ENCODE measurements around the gene OCA2.

- TF ChIP-seq CTCF (conservative IDR thresholded peaks at IDR 0.05; ENCODE audit: low read depth, low read length) (no peak), EZH2 (IDR thresholded peaks at IDR 0.05; ENCODE audit: borderline replicate concordance, low read depth, low read length, poor library complexity, severe bottlenecking) (no peak)
Measured at GRCh38 chr15:28131400-28131799, 32.3 kb upstream of the OCA2 start.
